ENCODE measurements around the gene MYOM1. TPM values are rescaled to one million over a fixed set of nuclear protein-coding genes. Genes with fewer than 3 reads are reported as not detected.

The MYOM1 gene
- total RNA-seq, 4 donors from 2014 or later: 13.3 to 31.7 (median 16.5) TPM

GRCh38 chr18:3247240-3248061 lies 27.7 kb upstream of the MYOM1 start, which contains the start of gene MYL12A:
TSS of gene MYL12A (plus strand) at chr18:3247801. CDS start at chr18:3253248, 5,447 bp downstream.
- Histone ChIP-seq H3K4me1 (peaks cover 26 to 69% (median 63%) of the 10 kb centered on the region in 4 donors), H3K27me3 (no peaks in the 10 kb centered on the region), H3K27ac (replicated peaks in 1 of 4) (peak within 1 kb of the TSS; percentile 99 to 100 (median 99)), H3K36me3 (peaks cover 0 to 12% (median 3%) of the 10 kb centered on the region in 4 donors), H3K4me3 (peak within 1 kb of the TSS; percentile 87 to 98 (median 94)), H3K9me3 (no peaks in the 10 kb centered on the region)
- intact Hi-C loops (cut with DNase I): loop anchor here (5.0 to 10.0 kb wide), 3 partner anchors 183 to 315 kb away; partner anchors contain the start of gene LPIN2
- peak; percentile 98 for DNase-seq (ENCODE audit: extremely low spot score)
- TF ChIP-seq POLR2A (IDR thresholded peaks at IDR 0.05; ENCODE audit: low read depth): peak; percentile 92
- TF ChIP-seq EP300 (IDR thresholded peaks at IDR 0.05): no peak
- peak in 1 of 2 donors; percentile 87 for TF ChIP-seq POLR2AphosphoS5 (IDR thresholded peaks at IDR 0.05)
- WGBS: 0% methylated on average over 3 of the region's 65 CpGs

- DNase-seq (ENCODE audit: extremely low spot score): no peak
- Histone ChIP-seq H3K27ac (replicated peaks in 1 of 4) (peak overlapping the region; percentile 99 to 100 (median 99)), H3K4me1 (peaks cover 21 to 61% (median 56%) of the 10 kb centered on the region in 4 donors), H3K4me3 (peak overlapping the region; percentile 87 to 98 (median 94)), H3K9me3 (no peaks in the 10 kb centered on the region), H3K36me3 (peaks cover 0 to 12% (median 3%) of the 10 kb centered on the region in 4 donors), H3K27me3 (no peaks in the 10 kb centered on the region)
- TF ChIP-seq POLR2AphosphoS5 (IDR thresholded peaks at IDR 0.05) (no peak), POLR2A (IDR thresholded peaks at IDR 0.05; ENCODE audit: low read depth) (no peak), CTCF (IDR thresholded peaks at IDR 0.05) (no peak), EP300 (IDR thresholded peaks at IDR 0.05) (no peak)
- intact Hi-C loops (cut with DNase I): loop anchor here (5.0 to 10.0 kb wide), 3 partner anchors 182 to 314 kb away; partner anchors contain the start of gene LPIN2
- WGBS: 58% methylated on average over 21 of the region's 23 CpGs
Observed at GRCh38 chr18:3246635-3247239, 27.0 kb upstream of the MYOM1 start.

GRCh38 chr18:3245853-3246634 lies 26.3 kb upstream of the MYOM1 start:
- Histone ChIP-seq H3K27me3 (no peaks in the 10 kb centered on the region), H3K9me3 (no peaks in the 10 kb centered on the region), H3K27ac (replicated peaks in 1 of 4) (peak overlapping the region; percentile 99 to 100 (median 99)), H3K4me1 (peaks cover 18 to 55% (median 49%) of the 10 kb centered on the region in 4 donors), H3K36me3 (peaks cover 0 to 12% (median 3%) of the 10 kb centered on the region in 4 donors), H3K4me3 (peak overlapping the region; percentile 87 to 98 (median 94))
- TF ChIP-seq EP300 (IDR thresholded peaks at IDR 0.05) (no peak), CTCF (IDR thresholded peaks at IDR 0.05) (peak; percentile 95 to 99 (median 95)), POLR2A (IDR thresholded peaks at IDR 0.05; ENCODE audit: low read depth) (no peak), POLR2AphosphoS5 (IDR thresholded peaks at IDR 0.05) (peak in 1 of 2 donors; percentile 84)
- intact Hi-C loops (cut with DNase I): loop anchor here (2.0 to 10.0 kb wide), 4 partner anchors 93 to 314 kb away; partner anchors contain the start of gene LPIN2
- DNase-seq (ENCODE audit: extremely low spot score): peak; percentile 97
- WGBS: 12% methylated on average over 29 of the region's 29 CpGs

- Histone ChIP-seq H3K27ac (replicated peaks in 1 of 4) (peak overlapping the region in 1 of 4 donors; percentile 99), H3K27me3 (no peaks in the 10 kb centered on the region), H3K9me3 (no peaks in the 10 kb centered on the region), H3K36me3 (peaks cover 0 to 12% (median 3%) of the 10 kb centered on the region in 4 donors), H3K4me3 (peak overlapping the region; percentile 87 to 98 (median 94)), H3K4me1 (peaks cover 18 to 46% (median 41%) of the 10 kb centered on the region in 4 donors)
- TF ChIP-seq EP300 (IDR thresholded peaks at IDR 0.05) (no peak), POLR2AphosphoS5 (IDR thresholded peaks at IDR 0.05) (no peak), CTCF (IDR thresholded peaks at IDR 0.05) (no peak), POLR2A (IDR thresholded peaks at IDR 0.05; ENCODE audit: low read depth) (no peak)
- intact Hi-C loops (cut with DNase I): loop anchor here (2.0 to 10.0 kb wide), 4 partner anchors 92 to 313 kb away; partner anchors contain the start of gene LPIN2
- WGBS: 72% methylated on average over 1 of the region's 1 CpG
- no peak for DNase-seq (ENCODE audit: extremely low spot score)
Observed at GRCh38 chr18:3245185-3245564, 25.4 kb upstream of the MYOM1 start.

Measured in esophagus muscularis mucosa (tissue), 4 donors.